HS-27A (cell line): ENCODE data around the gene PCED1A.

ENCODE experiments used
- DNase-seq: peaks from one replicate; pipeline ENCODE4 v3.0.0-alpha.2; 2012; ENCODE audit warnings: low read depth, missing footprints

Gene PCED1A

DNA sequence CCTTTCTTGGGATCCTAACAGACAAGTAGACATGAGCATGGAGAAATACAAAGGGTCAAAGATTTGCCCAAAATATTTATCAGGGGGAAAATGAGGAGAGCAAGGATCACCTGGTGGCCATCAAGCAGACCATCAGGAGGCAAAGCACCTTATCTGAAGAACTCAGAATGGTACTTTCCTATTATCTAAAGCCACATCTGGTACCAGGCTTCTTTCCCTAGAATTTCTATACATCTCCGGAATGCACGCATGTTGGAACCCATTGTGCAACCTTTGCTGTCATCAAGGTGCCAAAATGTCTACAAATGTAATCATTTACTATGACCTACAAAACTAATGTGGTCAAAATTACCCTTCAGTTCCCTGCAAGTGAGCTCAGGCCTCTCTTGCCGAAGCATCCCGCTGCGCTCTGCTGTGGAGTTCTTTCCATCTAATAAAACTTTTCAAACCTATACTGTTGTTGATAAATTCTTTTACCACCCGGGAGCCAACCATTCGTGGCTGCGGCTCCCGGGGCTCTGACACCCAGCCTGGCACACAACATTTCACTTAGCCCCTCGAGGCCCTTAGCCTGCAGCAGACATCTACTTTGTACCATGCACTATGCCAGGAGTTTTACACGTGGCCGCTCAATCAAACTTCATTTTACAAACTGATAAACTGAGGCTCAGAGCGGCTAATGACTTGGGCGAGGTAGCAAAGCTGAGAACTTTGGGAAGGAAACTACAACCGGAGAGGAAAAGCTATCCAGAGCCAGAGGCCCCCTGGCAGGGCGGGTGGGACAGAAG, 36.2 kb downstream of the PCED1A start:
- DNase-seq: no peak

- DNase-seq: no peak
Observed at GRCh38 chr20:2801286-2801728, 39.1 kb downstream of the PCED1A start.

DNA sequence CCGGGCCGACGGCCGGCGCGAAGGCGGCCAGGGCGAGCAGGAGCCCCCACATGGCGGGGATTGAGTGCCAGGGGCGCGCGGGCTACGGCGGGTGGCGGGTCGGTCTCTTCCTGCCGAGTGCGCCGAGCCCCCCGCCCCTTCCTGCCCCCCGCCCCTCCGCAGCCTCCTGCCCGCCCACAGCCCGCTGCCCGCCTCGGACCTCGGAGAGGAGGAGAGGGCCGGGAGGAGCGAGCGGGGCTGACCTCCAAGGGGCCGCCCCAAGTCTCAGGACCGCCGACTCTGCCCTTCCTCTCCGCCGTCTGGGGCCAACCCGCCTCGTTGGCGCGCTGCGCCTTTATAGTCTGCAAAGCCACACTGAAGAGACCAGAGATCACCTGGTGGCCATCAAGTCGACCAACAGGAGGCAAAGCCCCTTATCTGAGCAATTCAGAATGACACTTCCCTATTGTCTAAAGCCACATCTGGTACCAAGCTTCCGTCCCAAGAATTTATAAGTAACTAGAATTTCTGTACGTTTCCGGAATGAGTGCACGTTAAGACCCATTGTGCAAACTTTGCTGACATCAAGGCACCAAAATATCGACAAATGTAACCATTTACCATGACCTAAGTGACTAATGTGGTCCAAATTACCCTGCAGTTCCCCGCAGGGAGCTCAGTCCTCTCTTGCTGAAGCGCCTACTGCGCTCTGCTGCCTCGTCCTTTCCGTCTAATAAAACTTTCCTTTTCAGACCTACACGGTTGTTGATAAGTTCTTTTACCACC, 39.8 kb downstream of the PCED1A start, which contains the start of gene CPXM1:
CPXM1 (minus strand) TSS at position 107 of the 765 bp plus-strand sequence; CDS start at position 52, 55 bp downstream.
- DNase-seq: no peak

GRCh38 chr20:2799688-2800520, 40.6 kb downstream of the PCED1A start:
- no peak for DNase-seq

- DNase-seq: no peak
Observed at GRCh38 chr20:2799271-2799670, 41.2 kb downstream of the PCED1A start.

DNA sequence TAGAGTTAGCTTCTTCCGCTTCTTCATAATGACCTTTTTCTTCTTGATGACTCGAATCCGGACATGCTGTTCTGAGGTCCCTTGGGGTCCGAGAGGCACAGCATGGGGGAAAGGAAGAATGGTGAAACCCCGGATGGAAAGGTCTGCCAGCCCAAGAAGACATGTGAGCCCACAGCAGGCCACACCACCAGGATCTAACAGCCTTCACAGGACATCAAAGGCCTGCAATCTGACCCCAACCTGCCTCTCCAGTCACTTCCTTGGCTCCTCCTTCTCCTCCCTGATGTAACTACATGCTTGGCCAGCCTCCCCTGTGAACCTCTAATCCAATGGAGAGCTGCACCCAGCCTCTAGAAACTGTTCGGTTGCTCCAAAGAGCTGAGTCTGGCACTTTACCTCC, 41.6 kb downstream of the PCED1A start:
- DNase-seq: no peak

GRCh38 chr20:2798095-2798805, 42.2 kb downstream of the PCED1A start:
- no peak for DNase-seq

DNA sequence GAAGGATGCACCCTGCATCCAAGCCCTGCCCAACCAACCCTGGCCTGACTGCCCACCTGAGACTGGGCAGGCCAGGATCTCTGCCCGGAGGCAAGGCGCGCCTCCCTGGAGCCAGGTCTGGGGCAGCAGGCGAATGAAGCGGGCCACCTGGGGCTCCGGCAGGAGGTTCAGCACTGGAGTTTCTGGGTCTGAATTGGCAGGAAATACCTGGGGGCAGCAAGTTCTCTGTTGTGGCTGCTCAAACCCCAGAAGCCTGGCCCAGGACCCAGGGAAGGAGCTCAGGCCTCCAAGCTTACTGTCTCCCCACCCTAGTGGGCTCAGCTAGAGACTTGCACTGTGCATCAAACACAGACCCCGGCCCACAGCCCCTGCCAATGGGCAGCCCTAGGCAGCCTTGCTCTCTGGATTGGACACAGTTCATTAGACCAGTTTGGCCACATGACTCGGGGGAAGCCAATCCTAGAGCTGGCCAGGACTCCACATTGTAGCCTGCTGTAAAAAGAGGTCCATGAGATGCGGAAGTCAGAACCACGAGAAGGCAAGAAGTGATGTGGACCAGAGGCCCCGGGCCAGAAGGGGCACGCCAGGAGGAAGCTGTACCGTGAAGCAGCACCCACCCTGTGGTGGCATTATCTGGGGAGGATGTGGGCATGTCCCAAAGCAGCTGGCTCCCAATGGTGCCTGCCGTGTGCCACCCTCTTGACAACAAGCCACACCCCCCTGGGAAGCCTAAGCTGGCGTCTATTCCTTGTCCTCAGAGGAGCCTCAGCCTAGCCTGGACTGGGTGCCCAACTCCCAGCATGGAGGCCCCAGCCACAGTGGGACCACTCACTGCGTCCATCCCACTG, 43.1 kb downstream of the PCED1A start:
- DNase-seq: no peak

- DNase-seq: no peak
Observed at GRCh38 chr20:2796011-2796660, 44.3 kb downstream of the PCED1A start.

DNA sequence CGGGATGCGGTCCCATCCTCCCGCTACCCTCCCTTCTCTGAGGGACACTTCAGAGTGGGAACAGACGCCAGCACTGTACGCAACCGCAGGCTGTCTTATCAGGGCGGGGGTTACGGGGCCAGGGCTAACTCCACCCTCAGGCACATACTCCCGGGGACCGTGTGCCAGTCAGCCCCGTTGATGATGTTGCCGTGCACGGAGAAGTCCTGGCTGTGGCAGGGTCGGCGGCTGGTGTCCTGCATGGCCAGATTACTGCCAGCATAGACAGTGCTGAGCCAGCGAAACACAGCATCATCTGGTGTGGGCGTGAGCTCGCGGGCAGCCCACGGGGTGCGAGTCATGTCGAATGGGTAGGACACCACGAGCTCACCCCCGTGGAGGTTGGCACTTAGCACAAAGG, 45.0 kb downstream of the PCED1A start:
- DNase-seq: no peak

GRCh38 chr20:2794866-2795447, 45.5 kb downstream of the PCED1A start:
- DNase-seq: no peak

- DNase-seq: no peak
Observed at GRCh38 chr20:2794202-2794748, 46.2 kb downstream of the PCED1A start.

- DNase-seq: no peak
Observed at GRCh38 chr20:2793471-2793870, 47.0 kb downstream of the PCED1A start.
